Measurements from ENCODE around the gene MAN1A2. TPM values are rescaled to one million over a fixed set of nuclear protein-coding genes. Genes with fewer than 3 reads are reported as not detected.

The MAN1A2 gene
- total and polyA plus RNA-seq, 9 of the 15 experiments (the other 6 are each of a cell fraction or from before 2014, with no cell fraction given), result 4.2 to 38.4 (median 18.7) TPM

DNA sequence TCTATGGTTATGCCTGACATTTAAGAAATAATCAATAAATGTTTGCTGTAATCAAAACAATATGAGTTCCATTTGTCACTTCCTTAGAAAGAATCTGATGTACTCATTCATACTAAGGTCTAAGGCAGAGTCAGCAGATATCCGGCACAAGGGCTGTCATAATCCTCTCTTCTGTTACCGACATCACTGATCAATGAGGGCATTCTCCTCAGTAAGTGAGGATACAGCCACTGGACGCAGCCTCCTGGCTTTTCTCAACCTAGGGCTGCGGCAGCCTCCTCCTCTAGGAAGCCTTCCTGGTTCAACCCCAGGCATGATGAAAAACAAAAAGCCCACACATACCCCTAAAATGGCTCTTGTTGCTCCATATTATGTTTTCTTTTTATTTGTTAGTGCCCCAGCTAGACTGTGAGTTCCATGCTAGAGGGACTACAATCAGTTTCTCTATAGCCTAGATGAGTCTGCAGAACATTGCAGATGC, 197.9 kb downstream of the MAN1A2 start (continued):
- no peak for TF ChIP-seq RCOR1 (IDR thresholded peaks at IDR 0.05; ENCODE audit: borderline replicate concordance in 1 of 2, low read depth in 2 of 2, low read length in 2 of 2)
- TF ChIP-seq C11orf30 (IDR thresholded peaks at IDR 0.05; ENCODE audit: low read depth), result peak; percentile 21; the same call in 1 of the 2 replicates
- TF ChIP-seq MTA2 (IDR thresholded peaks at IDR 0.05; ENCODE audit: low read depth), result no peak
- TF ChIP-seq ZFP36 (IDR thresholded peaks at IDR 0.05; ENCODE audit: low read depth, low read length, partially characterized antibody), result peak; percentile 95
- no peak for TF ChIP-seq MCM7 (IDR thresholded peaks at IDR 0.05)
- TF ChIP-seq RBM17 (IDR thresholded peaks at IDR 0.05; ENCODE audit: borderline replicate concordance, low read depth, low read length), result no peak
- TF ChIP-seq ZNF830 (CRISPR knock-in tag; IDR thresholded peaks at IDR 0.05), result no peak
- TF ChIP-seq ILK (tag; IDR thresholded peaks at IDR 0.05; ENCODE audit: borderline replicate concordance, low read depth), result no peak
- TF ChIP-seq SMARCE1 (IDR thresholded peaks at IDR 0.05), result no peak
- TF ChIP-seq ZNF75A (CRISPR knock-in tag; IDR thresholded peaks at IDR 0.05), result no peak
- TF ChIP-seq RBM22 (IDR thresholded peaks at IDR 0.05; ENCODE audit: low read depth, low read length, poor library complexity, severe bottlenecking), result no peak
- TF ChIP-seq, protein P1, sequence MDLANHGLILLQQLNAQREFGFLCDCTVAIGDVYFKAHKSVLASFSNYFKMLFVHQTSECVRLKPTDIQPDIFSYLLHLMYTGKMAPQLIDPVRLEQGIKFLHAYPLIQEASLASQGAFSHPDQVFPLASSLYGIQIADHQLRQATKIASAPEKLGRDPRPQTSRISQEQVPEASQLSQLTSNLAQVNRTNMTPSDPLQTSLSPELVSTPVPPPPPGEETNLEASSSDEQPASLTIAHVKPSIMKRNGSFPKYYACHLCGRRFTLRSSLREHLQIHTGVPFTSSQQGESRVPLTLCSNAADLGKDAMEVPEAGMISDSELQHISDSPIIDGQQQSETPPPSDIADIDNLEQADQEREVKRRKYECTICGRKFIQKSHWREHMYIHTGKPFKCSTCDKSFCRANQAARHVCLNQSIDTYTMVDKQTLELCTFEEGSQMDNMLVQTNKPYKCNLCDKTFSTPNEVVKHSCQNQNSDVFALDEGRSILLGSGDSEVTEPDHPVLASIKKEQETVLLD (IDR thresholded peaks at IDR 0.05), result no peak
- no peak for TF ChIP-seq ILF3 (IDR thresholded peaks at IDR 0.05; ENCODE audit: borderline replicate concordance)
- no peak for TF ChIP-seq U2AF1 (optimal IDR thresholded peaks at IDR 0.05; ENCODE audit: low read depth, low read length)
- no peak for TF ChIP-seq NFIX (CRISPR knock-in tag; IDR thresholded peaks at IDR 0.05; ENCODE audit: low read depth)
- TF ChIP-seq CEBPB (tag; IDR thresholded peaks at IDR 0.05), result peak; percentile 92

Data from K562 (cell line).